D341Med (cell line): ENCODE measurements around the gene PUSL1.

Experiments
- DNase-seq: peaks from one replicate; pipeline ENCODE4 v3.0.0; 2012; ENCODE audit warnings: low spot score

The PUSL1 gene

DNA sequence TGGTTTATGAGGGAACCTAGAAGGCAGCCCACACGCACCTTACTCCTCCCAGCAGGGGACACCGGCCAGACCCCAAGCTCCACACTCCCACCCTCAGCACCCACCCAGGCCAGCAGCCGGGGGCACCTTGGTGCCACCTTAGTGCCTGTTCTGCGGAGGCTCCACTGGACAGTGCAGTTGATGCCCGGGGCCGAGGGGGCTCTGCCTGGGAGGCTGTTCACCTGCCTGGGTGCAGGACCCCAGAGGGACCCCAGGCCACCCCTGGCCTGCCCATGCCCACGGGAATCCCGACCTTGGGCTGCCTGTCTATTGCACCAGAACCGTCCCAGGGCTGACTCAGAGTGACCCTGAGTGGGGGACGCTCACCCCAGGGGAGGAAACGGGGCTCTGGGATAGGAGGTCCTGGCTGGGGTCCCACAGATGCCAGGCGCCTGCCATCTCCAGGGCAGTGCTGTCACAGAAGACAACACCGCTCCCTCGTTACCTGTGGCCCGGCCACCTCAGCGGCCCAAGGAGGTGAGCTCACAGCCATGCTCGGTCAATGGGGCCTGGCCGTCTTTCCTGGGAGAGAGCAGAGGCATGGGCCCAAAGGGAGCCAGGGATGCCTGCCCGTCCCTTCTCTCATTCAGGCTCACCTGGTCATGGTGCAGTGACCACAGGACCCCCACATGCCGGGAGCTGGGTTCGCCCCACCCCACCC lies 27.5 kb upstream of the PUSL1 start:
- no peak for DNase-seq

DNA sequence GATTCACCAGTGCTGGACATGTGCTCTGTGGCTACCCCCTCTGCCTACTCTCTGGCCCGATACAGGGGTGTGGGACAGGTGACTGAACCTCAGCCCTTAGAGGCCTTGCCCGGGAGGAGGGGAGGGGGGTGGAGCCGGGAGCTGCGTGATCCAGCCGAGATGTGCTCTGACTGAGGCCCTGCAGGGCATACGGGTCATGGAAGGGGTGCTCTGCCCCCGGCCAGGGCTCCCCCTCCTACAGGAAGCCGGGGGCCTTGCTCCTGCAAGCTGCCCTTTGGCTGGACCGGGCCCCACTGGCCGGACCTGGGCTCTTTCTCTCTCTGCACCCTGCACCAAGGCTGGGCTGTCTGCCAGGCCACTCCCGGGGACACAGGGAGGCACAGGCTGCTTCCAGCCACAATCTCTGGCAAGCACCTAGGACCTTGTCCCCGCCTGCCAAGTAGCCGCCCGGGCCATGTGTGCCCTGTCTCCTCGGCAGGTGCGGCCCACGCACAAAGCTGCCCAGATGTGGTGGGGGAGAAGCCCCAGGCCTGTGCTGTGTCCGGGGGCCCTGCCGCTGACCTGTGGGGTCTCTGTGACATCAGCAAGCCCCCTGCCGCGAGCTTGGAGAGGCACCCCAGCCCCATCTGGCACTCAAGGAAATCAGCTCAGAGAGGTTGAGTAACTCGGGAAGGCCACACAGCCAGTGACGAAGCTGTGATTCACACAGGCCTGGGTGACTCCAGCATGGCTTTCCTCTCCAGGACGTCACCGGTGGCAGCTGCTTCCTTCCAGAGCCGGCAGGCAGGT lies 26.7 kb upstream of the PUSL1 start:
- DNase-seq, result no peak

DNA sequence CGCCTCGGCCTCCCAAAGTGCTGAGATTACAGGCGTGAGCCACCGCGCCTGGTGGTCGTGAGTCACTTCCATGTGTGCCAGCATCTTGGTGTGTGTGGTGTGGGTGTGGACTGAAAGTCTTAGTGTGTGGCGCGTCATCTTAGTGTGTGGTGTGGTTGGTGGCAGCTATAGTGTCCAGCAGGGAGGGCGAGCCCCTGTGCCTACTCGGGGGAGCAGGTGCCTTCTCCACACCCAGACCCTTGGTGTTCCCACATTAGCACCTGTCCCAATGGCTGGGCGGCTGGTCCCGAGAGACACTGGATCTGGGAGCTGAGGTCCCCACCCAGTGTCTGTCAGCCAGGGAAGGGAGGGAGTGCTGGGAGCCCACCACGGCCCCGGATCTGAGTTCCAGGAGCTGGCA lies 25.4 kb upstream of the PUSL1 start:
- no peak for DNase-seq

DNA sequence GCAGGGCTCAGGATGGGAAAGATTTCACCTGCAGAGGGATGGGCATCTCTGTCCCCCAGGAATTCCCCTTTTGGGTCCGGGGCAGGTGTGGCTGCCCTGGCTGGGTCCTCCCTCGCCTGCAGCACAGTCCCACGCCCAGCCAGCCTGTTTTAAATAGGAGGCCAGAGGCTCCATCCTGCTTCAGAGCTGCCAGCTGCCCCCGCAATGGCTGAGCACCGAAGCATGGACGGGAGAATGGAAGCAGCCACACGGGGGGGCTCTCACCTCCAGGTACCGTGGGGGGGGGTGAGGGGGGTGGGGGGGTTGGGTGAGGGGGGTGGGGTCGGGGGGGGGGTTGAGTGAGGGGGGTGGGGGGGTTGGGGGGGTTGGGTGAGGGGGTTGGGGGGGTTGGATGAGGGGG lies 24.6 kb upstream of the PUSL1 start:
- DNase-seq, result peak; percentile 68

DNA sequence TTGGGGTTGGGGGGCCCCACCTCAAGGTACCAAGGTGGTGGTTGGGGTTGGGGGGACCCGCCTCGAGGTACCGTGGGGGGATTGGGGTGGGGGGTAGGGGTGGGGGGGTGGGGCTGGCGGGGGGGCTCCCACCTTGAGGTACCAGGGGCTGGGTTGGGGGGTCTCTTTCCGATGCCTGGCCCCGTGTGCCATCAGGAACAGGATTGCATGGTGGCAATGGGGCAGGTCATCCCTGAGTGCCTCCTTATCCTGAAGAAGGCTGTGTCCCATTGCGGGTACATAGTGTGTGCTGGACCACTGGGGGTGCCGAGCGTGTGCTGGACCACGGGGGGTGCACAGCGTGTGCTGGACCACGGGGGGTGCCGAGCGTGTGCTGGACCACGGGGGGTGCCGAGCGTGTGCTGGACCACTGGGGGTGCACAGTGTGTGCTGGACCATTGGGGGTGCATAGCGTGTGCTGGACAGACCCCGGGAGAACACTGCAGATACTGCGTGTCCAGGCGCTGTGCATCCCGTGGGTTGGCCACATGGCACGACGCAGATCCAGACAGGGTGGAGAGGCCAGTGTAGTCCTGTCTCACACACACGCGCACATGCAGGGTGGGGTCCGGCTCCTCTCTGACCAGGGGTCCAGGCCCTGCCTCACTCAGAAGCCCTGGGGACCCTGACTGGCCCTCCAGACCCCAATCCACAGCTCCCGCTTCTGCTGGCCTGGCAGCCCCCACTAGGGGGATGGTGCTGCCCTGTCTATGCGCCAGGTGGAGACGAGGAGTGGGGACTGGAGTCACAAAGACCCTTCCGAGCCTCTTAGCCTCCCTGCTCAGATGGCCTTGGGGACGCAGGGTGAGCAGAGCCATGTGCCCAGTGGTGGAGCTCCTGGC lies 23.9 kb upstream of the PUSL1 start:
- DNase-seq, result no peak

DNA sequence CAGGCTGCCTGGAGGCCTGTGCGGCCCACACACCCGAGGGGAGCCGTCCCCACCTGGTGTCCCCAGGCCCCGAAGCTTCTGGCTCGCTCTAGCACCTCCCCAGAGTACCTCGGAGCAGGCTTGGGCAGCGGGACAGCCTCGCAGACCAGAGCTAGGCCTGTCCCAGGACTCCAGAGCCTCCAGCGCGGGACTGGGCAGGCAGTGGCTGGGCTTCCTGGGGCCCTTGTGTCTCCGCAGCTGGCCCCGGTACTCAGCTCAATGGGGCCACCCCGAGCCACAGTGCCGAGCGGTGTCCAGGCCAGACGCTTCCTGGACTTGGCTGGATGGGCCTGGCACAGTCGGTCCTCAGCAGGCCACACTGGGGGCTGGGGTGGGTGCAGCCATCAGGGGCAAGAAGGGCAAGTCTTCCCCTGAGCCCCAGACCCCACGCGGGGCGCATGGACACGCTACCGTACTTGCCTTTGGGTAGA lies 23.3 kb upstream of the PUSL1 start:
- no peak for DNase-seq

DNA sequence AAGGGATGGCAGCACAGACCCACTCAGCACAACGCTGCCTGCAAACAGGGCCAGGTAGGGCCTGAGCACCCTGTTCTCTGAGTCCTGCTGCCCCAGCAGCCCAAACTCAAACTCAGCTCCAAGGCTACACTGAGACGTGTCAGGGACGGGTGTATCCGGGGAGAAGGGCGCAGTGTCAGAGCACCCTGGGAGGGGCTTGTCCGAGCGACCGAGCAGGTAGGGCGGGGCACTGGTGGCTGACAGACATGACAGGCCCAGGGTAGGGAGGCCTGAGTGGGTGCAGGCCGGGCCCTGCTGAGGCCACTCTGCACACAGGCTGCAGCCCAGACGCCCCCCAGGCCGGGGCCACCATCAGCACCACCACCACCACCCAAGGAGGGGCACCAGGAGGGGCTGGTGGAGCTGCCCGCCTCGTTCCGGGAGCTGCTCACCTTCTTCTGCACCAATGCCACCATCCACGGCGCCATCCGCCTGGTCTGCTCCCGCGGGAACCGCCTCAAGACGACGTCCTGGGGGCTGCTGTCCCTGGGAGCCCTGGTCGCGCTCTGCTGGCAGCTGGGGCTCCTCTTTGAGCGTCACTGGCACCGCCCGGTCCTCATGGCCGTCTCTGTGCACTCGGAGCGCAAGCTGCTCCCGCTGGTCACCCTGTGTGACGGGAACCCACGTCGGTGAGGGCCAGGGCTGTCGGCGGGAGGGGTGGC lies 22.6 kb upstream of the PUSL1 start:
- DNase-seq, result no peak

DNA sequence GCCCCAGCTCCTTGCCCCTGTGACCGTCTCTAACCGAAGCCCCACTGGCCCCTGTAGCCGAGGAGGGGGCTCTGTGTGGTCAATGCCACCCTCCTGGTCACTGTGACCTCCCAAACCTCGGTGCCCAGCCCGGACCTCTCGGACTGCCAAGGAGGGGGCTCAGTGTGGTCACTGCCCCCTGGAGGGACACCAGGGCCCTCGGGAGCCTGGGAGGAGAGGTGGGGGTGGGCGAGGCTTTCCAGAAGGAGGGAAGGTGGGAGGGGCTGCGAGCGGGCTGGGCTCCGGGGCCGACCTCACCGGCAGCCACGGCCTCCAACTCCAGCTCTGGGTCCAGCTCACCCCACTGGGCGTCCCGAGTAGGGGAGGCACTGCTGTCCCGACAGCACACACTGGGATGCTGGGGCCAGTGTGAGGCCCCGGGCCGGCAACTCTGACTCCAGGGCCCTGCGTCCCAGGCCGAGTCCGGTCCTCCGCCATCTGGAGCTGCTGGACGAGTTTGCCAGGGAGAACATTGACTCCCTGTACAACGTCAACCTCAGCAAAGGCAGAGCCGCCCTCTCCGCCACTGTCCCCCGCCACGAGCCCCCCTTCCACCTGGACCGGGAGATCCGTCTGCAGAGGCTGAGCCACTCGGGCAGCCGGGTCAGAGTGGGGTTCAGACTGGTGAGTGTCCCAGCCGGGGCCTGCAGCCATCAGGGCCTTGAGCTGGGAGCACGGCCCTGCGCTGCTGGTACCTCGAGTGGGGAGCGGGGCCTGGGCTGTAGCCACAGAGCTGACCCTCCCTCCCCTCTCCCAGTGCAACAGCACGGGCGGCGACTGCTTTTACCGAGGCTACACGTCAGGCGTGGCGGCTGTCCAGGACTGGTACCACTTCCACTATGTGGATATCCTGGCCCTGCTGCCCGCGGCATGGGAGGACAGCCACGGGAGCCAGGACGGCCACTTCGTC lies 21.8 kb upstream of the PUSL1 start:
- DNase-seq, result no peak

DNA sequence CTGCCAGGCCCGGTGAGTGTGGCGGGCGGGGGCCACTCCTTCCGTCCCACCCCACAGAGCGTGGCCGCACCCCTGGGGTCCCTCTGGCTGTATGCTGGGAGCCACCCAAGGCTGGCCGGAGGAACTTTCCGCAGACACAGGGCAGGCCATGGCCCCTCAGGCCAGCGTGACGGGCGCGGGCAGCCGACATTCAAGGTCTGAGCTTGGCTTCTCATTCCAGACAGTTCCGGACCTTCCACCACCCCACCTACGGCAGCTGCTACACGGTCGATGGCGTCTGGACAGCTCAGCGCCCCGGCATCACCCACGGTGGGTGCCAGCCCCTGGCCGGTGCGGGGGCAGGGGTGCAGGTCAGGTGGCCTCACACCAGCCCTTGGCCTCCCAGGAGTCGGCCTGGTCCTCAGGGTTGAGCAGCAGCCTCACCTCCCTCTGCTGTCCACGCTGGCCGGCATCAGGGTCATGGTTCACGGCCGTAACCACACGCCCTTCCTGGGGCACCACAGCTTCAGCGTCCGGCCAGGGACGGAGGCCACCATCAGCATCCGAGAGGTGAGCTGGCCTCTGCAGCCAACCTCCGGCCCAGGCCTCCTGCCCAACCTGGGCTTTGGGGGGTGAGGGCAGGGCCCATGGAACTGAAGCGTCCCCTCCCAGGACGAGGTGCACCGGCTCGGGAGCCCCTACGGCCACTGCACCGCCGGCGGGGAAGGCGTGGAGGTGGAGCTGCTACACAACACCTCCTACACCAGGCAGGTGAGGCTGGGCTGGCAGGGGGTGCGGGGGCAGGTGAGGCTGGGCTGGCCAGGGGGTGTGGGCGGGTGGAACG lies 20.9 kb upstream of the PUSL1 start:
- no peak for DNase-seq

DNA sequence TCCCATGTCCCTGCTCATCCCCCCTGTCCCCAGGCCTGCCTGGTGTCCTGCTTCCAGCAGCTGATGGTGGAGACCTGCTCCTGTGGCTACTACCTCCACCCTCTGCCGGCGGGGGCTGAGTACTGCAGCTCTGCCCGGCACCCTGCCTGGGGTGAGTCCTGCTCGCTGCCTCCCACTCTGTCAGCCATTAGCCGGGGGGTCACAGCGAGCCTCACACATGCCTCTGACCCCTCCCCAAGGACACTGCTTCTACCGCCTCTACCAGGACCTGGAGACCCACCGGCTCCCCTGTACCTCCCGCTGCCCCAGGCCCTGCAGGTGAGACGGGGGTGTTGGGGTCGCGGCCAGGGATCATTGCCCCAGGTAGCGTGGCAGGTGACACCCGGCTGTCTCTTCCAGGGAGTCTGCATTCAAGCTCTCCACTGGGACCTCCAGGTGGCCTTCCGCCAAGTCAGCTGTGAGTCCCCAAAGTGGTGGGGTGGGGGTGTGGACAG lies 18.1 kb upstream of the PUSL1 start:
- DNase-seq, result peak; percentile 86

DNA sequence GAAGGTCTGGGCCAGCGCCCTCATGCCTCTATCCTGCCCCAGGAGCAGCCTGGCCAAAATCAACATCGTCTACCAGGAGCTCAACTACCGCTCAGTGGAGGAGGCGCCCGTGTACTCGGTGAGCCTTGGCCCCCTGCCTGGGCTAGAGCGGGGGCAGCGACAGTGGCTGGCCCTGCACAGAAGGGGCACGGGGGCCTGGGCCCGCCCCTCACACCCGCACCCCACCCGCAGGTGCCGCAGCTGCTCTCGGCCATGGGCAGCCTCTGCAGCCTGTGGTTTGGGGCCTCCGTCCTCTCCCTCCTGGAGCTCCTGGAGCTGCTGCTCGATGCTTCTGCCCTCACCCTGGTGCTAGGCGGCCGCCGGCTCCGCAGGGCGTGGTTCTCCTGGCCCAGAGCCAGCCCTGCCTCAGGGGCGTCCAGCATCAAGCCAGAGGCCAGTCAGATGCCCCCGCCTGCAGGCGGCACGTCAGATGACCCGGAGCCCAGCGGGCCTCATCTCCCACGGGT lies 17.3 kb upstream of the PUSL1 start:
- no peak for DNase-seq

DNA sequence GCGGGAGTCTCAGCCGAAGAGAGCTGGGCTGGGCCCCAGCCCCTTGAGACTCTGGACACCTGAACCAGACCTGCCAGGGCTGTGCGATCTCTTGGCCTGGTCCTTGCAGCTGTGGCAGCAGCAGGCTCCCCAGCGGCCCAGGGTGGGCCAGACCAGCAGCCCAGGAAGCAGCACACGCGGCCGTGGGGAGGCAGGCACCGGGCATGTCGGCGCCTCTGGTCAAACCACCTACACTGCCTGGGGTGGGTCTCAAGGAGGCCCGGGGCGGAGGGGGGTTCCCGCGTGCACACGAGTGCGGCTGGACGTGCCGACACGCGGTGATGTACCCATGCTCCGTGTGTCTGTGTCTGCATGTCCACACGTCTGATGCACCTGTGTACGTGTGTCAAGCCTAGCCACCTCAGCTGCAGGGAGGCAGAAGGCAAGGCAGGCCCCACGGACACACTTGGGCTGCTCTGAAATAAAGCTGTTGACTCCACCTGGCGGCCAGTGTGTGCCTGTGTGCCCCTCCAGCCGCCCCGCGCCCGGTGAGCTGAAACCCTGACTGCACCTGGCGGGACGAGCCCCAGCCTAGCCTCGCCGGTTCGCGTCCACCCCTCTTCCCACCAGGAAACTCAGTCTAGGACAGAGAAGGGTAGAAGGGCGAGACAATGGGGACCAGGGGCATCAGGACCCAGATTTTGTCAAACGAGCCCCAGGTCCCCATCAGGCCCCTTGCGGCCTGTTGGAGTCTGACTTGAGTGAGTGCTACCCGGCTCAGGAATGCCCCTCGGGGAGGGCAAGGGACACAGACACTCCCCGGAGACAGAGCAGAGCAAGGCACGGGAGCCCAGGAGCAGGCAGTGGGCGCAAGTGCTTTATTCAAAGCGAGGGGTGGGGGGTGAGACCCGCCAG lies 16.6 kb upstream of the PUSL1 start:
- peak; percentile 83 for DNase-seq

DNA sequence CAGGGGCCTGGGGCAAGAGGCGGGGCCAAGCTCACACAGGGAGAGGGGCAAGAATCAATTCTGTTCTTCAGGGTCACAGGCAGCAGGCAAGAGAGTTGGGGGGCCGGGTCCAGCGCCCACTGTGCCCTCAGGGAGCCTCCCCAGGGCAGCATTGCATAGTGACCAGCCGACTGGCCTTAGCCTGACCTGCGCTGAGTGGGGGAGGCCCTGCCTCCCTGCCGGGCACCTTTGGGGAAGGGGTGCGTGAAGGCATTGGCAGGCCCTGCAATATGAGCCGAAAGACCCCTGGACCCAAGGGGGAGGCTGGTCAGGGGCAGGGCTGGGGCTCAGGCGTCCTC lies 16.0 kb upstream of the PUSL1 start:
- no peak for DNase-seq

DNA sequence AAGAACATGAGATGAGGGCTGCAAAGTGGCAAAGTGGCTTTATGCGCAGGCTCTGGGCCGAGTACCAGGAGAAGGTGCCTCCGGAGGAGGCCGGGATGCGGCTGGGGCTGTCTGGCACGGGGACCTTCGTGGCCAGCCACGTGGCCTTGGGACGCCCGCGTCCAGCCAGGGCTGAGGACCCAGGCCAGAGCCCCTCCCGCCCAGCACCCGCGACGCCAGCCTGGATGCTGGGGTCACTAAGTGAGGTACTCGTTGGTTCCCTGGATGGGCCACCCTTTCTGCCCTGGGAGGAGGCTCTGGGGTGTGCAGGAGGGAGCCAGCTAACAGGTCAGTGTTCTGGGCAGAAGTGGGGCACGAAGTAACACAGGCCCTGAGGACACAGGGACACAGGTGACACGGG lies 15.5 kb upstream of the PUSL1 start:
- DNase-seq, result no peak

DNA sequence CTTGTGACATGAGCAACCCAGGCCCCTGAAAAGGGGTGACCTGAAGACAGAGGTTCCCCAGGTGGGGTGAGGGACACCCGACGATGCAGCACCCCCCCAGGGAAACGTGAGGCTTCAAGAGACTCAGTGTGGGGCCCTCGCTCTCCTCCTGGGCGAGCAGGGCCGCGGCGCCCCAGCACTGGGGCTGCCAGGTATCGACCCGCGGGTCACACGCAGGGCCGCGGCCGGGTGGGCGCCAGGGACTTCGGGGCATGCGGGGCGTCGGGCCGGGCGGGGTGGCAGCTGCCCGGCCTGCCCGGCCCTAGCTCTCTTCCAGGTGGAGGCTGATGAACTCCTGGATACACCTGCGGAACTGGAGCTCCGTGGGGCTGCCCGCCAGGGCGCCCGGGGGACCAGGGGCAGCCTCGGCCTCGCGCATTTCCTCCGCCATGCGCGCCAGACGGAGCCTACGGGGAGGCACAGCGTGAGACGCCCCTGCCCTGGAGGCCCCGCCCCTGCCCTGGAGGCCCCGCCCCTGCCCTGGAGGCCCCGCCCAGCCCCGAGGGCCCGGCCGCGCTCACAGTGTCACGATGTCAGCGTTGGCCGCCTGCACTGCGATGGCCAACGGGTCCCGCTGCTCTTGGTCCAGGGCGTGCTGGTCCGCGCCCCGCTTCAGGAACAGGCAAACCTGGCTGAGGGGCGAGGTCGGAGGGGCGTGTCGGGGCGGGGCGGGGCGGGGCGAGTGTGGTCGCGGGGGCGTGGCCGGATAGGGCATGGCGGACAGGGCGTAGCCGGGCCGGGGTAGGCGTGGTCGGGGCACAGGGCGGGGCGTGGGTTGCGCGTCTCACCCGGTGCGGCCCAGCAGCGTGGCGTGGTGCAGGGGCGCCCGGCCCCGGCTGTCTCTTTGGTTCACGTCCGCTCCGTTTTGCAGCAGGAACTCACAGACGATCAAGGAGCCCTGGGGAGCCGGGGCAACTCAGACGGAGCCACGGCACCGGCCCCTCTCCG lies 14.8 kb upstream of the PUSL1 start:
- DNase-seq, result no peak

DNA sequence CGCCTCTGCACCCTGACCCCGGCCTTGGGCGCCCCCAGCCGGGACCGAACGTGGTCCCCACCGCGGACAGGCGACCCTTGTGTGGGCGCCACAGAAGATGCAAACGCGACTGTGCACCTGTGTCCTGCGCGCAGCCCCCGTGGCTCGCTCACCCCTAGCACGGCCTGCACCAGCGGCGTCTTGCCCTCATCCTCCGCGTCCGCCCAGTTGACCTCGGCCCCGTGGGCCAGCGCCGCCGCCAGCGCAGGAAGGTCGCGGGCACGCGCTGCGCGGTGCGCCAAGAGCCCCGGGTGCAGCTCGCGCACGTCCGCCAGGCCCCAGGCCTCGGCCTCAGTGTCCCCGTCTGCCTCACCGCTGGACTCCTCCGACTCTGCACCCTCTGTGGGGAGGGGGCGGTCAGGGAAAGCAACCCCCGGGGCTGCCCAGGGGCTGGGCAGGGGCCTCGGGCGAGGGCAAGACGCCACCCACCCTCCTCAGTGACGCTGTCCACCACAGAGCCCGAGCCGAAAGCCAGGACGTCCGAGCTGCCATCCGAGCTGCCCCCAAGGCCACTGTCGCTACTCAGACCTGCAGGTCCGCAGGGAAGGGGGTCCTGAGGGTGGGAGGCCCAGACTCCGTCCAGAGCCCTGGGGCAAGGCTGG lies 14.0 kb upstream of the PUSL1 start:
- no peak for DNase-seq
